Sigmoid colon (tissue), 7 donors: ENCODE measurements around the gene MAPKBP1. TPM values are rescaled to one million over a fixed set of nuclear protein-coding genes. Genes with fewer than 3 reads are reported as not detected.

Source experiments
- DNase-seq: peaks from one replicate; pipeline ENCODE4 v3.0.0-alpha.2; 2019
- H3K27ac ChIP-seq, 4 donors: fragments of 200-600 bp; sonication (generic); one replicate each; pipeline ENCODE4 v1.5.1; 2016 to 2019; ENCODE audit warnings: mild to moderate bottlenecking in 1 of 4
- H3K27me3 ChIP-seq, 3 donors: fragments of 200-600 bp; sonication (generic); one replicate each; pipeline ENCODE4 v1.5.1; 2019; ENCODE audit warnings: mild to moderate bottlenecking in 1 of 3
- H3K36me3 ChIP-seq, 4 donors: fragments of 200-600 bp; sonication (generic); one replicate each; pipeline ENCODE4 v1.5.1; 2016 to 2019
- H3K4me1 ChIP-seq, 4 donors: fragments of 200-600 bp; sonication (generic); one replicate each; pipeline ENCODE4 v1.5.1; 2017 to 2019
- H3K4me3 ChIP-seq, 4 donors: fragments of 200-600 bp; sonication (generic); one replicate each; pipeline ENCODE4 v1.5.1; 2017 to 2019; ENCODE audit warnings: mild to moderate bottlenecking in 2 of 4, moderate library complexity in 1 of 4
- H3K9me3 ChIP-seq, 4 donors: fragments of 200-600 bp in 3 of 4; sonication (generic) in 3 of 4; one replicate each; pipeline versions ENCODE4 v1.5.1 to v1.6.1; 2013 to 2019
- EP300 ChIP-seq, 4 donors: sonication (generic); formaldehyde crosslinking; IDR thresholded peaks; one replicate each; pipeline ENCODE4 v1.6.1; 2017; ENCODE audit warnings: antibody characterized with exemption in 4 of 4
- POLR2A ChIP-seq, 2 donors: fragments of 450-650 bp; IDR thresholded peaks; one replicate each; pipeline ENCODE4 v1.6.1; 2016; ENCODE audit warnings: antibody characterized with exemption in 2 of 2, mild to moderate bottlenecking in 2 of 2, moderate library complexity in 2 of 2
- POLR2AphosphoS5 ChIP-seq, 4 donors: sonication (generic); formaldehyde crosslinking; IDR thresholded peaks; one replicate each; pipeline ENCODE4 v1.6.1; 2017; ENCODE audit warnings: antibody characterized with exemption in 4 of 4
- WGBS, 2 donors: extraction: QIAGEN DNeasy Blood & Tissue Kit; methylation state at CpG; one replicate each; pipeline ENCODE4 v1.1.7; 2013; 5-methylcytosine and 5-hydroxymethylcytosine counted together
- intact Hi-C: fragments of 100-400 bp; cut with DNase I; formaldehyde crosslinking; loops from one replicate; pipeline ENCODE4 v1.15.1; 2023
- polyA plus RNA-seq, 3 donors: library from polyadenylated mRNA; stranded (reverse); fragments of 200-250 nt; gene quantifications; one replicate each; pipeline ENCODE4 v1.2.3, GENCODE V29; 2013
- total RNA-seq, 4 donors: library from RNA; depleted of rRNA; stranded (reverse); fragments of >200 nt; gene quantifications; one replicate each; pipeline ENCODE4 v1.1.0, GENCODE V29; 2016
- TF ChIP-seq, protein P1 (sequence below), 4 experiments: fragments of 450-650 bp in 3 of 4; fragments of 200-600 bp in 1 of 4; IDR thresholded peaks; one replicate each; pipeline ENCODE4 v1.5.1; 2016 to 2019; ENCODE audit warnings: antibody characterized with exemption in 4 of 4, mild to moderate bottlenecking in 3 of 4, moderate library complexity in 2 of 4
- donor health status: healthy with polysubstance abuse.
- donor health status: Bipolar disorder and iron deficiency.
- donor health status: healthy.

Gene MAPKBP1
- total and polyA plus RNA-seq, 7 donors: 2.3 to 42.7 (median 15.0) TPM

DNA sequence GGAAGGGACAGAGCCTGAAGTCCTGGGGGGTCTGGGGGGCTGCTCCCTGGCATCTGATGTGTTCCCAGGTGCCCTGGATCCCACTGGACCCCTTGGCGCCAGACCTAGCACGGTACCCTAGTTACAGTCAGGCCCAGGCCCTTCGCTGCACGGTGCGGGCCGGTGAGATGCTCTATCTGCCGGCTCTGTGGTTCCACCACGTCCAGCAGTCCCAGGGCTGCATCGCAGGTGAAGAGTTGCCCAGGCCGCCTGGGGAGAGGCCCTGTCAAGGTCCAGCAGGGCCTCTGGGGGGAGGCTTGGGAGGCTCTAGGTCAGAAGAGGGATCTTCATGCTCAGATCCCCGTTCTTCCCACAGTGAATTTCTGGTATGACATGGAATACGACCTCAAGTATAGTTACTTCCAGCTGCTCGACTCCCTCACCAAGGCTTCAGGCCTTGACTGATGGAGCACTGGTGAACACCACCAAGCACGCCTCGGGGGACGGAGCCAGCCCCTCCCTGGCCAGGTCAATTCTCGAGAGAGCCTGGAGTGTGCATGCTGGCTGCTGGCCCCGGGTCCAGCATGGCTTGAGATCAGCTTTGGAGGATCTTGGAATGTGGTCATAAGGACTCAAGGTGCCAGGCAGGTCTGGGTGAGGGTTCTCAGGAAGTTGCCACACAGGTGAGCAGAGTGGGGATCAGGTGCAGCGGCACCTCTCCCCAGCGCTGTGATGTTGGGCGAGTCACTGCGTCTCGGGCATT, 62.6 kb downstream of the MAPKBP1 start:
- DNase-seq: no peak

DNA sequence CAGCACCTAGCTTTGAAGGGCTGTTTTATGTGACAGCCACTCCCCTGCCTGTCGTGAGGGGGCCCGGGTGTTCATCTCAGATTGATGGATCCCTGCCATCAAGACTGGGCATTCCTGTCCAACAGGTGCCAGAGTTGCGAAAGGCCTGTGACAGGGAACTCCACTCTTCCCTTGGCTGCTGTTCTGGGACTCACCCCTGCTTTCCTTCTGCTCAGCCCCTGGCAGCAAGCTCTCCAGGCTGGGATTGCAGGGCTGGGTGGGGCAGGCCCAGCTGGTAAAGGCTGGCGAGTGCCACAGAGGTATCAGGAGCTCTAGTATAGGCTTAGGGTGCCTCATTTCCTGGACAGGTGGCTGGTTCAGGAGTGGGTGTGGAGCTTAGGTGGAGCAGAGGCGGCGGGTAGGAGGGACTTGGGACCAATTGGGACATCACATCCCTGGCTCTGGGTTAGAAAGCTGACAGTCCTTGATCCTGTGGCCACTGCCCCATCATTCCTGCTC, 64.2 kb downstream of the MAPKBP1 start, which contains the start of gene PLA2G4B:
PLA2G4B (plus strand) TSS at position 448 of the 498 bp plus-strand sequence. CDS start 67 bp downstream, outside the sequence.
- intact Hi-C loops: no loop called here
- TF ChIP-seq POLR2A (IDR thresholded peaks at IDR 0.05): no peak
- TF ChIP-seq, protein P1, sequence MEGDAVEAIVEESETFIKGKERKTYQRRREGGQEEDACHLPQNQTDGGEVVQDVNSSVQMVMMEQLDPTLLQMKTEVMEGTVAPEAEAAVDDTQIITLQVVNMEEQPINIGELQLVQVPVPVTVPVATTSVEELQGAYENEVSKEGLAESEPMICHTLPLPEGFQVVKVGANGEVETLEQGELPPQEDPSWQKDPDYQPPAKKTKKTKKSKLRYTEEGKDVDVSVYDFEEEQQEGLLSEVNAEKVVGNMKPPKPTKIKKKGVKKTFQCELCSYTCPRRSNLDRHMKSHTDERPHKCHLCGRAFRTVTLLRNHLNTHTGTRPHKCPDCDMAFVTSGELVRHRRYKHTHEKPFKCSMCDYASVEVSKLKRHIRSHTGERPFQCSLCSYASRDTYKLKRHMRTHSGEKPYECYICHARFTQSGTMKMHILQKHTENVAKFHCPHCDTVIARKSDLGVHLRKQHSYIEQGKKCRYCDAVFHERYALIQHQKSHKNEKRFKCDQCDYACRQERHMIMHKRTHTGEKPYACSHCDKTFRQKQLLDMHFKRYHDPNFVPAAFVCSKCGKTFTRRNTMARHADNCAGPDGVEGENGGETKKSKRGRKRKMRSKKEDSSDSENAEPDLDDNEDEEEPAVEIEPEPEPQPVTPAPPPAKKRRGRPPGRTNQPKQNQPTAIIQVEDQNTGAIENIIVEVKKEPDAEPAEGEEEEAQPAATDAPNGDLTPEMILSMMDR (IDR thresholded peaks at IDR 0.05): no peak
- no peak for TF ChIP-seq POLR2AphosphoS5 (IDR thresholded peaks at IDR 0.05)
- TF ChIP-seq EP300 (IDR thresholded peaks at IDR 0.05): no peak

More for the DNA sequence above, 62.6 kb downstream of the MAPKBP1 start:
- Histone ChIP-seq H3K27me3 (no peaks in the 10 kb centered on the region), H3K36me3 (peaks cover 0 to 52% (median 5%) of the 10 kb centered on the region in 4 donors), H3K4me3 (no peak overlapping the region), H3K4me1 (no peaks in the 10 kb centered on the region), H3K27ac (no peak overlapping the region), H3K9me3 (no peaks in the 10 kb centered on the region)
- intact Hi-C loops: no loop called here
- WGBS, 2 donors: 91 to 97% methylated on average over 23 of the region's 23 CpGs
- TF ChIP-seq POLR2A (IDR thresholded peaks at IDR 0.05): no peak
- TF ChIP-seq, protein P1 (IDR thresholded peaks at IDR 0.05): no peak
- no peak for TF ChIP-seq EP300 (IDR thresholded peaks at IDR 0.05)
- no peak for TF ChIP-seq POLR2AphosphoS5 (IDR thresholded peaks at IDR 0.05)

DNA sequence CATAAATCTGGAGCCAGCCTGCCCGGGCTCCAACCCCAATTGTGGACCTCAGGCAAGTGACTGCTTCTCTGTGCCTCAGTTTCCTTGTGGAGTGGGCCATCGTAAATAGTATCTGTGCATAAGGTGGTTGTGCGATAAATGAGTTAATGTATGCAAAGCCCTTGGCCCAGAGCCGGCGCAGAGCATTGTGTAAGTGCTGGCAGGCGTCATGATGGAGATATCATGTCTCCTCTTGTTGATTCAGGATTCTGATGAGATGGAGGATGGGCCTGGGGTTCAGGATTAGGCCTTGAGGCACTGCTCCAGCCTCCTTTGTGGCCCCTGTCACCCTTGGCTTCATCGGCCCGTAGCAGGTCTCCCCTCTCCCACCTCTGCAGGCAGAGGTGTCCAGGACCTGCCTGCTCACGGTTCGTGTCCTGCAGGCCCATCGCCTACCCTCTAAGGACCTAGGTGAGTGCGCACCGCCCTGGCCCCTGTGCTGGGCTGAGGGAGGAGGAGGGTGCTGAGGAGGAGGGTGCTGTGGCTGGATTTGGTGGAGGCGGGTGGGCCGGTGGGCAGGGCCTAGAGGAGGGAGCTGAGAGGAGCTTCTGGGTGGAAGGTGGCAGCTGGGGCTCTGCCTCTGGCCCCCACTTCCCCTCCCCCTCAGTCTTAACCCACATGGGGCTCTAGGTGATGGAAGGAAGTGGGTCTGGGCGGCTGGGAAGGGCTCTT, 65.7 kb downstream of the MAPKBP1 start:
- no peak for DNase-seq
- Histone ChIP-seq H3K27me3 (no peaks in the 10 kb centered on the region), H3K4me3 (no peak overlapping the region), H3K9me3 (no peaks in the 10 kb centered on the region), H3K27ac (no peak overlapping the region), H3K4me1 (no peaks in the 10 kb centered on the region), H3K36me3 (peaks cover 0 to 66% (median 7%) of the 10 kb centered on the region in 4 donors)
- TF ChIP-seq POLR2AphosphoS5 (IDR thresholded peaks at IDR 0.05) (no peak), EP300 (IDR thresholded peaks at IDR 0.05) (no peak), POLR2A (IDR thresholded peaks at IDR 0.05) (no peak)
- TF ChIP-seq, protein P1 (IDR thresholded peaks at IDR 0.05): no peak
- 94 to 95% methylated on average over 16 of the region's 16 CpGs for WGBS, 2 donors
- intact Hi-C loops: no loop called here

More for the DNA sequence above, 64.2 kb downstream of the MAPKBP1 start, which contains the start of gene PLA2G4B:
- no peaks in the 10 kb centered on the region for H3K4me1 ChIP-seq
- H3K36me3 ChIP-seq: peaks cover 0 to 57% (median 7%) of the 10 kb centered on the region in 4 donors
- H3K4me3 ChIP-seq: no peak within 1 kb of the TSS
- H3K9me3 ChIP-seq: no peaks in the 10 kb centered on the region
- H3K27ac ChIP-seq: no peak within 1 kb of the TSS
- 20 to 70% methylated on average over 6 of the region's 6 CpGs for WGBS, 2 donors
- H3K27me3 ChIP-seq: no peaks in the 10 kb centered on the region
- no peak for DNase-seq

DNA sequence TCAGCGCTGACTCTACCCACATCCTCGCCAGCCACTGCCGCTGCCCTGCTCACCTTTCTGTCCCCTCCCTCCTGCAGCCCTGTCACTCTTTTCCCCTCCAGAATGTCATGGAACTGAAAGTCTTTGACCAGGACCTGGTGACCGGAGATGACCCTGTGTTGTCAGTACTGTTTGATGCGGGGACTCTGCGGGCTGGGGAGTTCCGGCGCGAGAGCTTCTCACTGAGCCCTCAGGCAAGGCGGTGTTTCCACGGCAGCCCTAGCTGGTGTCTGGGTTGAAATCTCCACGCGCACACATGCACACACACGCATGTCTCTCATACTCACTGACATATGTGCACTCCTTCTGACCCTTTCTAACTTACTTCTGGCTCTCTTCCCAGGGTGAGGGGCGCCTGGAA, 66.4 kb downstream of the MAPKBP1 start:
- WGBS, 2 donors: 95 to 97% methylated on average over 15 of the region's 15 CpGs
- H3K27me3 ChIP-seq: no peaks in the 10 kb centered on the region
- no peak overlapping the region for H3K27ac ChIP-seq
- intact Hi-C loops: no loop called here
- no peak for DNase-seq
- no peaks in the 10 kb centered on the region for H3K9me3 ChIP-seq
- TF ChIP-seq, protein P1 (IDR thresholded peaks at IDR 0.05): no peak
- TF ChIP-seq EP300 (IDR thresholded peaks at IDR 0.05): no peak
- no peak for TF ChIP-seq POLR2AphosphoS5 (IDR thresholded peaks at IDR 0.05)
- TF ChIP-seq POLR2A (IDR thresholded peaks at IDR 0.05): no peak
- H3K36me3 ChIP-seq: peaks cover 0 to 68% (median 6%) of the 10 kb centered on the region in 4 donors
- H3K4me1 ChIP-seq: no peaks in the 10 kb centered on the region
- H3K4me3 ChIP-seq: no peak overlapping the region
